GM19043 (cell line): ENCODE measurements around the gene COL25A1.
"Not testable (repeated sequence)": the region's sequence is repeated elsewhere in the genome, so short reads cannot be mapped to it uniquely, and the experiment has no call there.

Experiments used
- ATAC-seq: cut with Tn5 transposase; IDR thresholded peaks from one replicate; pipeline ENCODE4 v1.9.1; 2021; ENCODE audit warnings: low read depth; ENCODE audit not compliant: unreplicated experiment

The COL25A1 gene

DNA sequence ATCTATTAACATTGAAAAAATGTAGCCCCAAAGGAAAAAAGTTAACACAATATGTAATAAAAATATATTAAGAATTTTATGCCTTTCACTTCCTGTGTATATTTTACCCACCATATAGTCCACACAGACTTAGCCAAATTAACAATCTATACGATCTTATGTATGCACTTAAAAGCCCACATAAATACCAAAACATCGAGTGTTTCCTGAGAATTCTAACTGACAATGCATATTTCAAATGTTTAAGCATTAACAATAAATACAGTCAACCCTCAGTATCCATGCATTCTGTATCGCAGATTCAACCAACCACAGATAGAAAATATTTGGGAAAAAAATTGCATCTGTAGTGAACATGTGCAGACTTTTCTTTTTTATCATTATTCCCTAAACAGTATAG is 226.8 kb downstream of the COL25A1 start:
- ATAC-seq, result no peak

DNA sequence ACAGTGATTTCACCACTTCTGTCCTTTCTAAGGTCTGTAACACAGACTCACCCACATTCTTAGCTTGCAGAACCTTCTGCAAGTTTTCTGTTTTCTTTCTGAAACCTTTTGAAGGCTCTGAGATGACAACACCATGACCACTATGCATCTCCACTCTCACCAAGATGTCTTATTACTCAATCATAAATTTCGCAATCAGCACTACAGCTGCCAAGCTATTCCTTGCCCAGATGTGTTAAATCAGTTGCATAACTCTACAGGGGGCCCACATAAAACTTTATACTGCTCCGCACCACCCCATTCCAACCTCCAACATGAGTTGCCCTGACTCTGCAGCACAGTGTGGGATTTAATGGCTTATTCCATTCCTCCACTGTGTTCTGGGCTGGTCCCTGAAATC is 229.9 kb downstream of the COL25A1 start:
- ATAC-seq, result no peak

DNA sequence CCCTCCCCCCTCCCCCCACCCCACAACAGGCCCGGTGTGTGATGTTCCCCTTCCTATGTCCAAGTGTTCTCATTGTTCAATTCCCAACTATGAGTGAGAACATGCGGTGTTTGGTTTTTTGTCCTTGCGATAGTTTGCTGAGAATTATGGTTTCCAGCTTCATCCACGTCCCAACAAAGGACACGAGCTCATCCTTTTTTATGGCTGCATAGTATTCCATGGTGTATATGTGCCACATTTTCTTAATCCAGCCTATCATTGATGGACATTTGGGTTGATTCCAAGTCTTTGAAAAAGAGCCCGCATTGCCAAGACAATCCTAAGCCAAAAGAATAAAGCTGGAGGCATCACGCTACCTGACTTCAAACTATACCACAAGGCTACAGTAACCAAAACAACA is 231.8 kb downstream of the COL25A1 start:
- not testable (repeated sequence) for ATAC-seq

DNA sequence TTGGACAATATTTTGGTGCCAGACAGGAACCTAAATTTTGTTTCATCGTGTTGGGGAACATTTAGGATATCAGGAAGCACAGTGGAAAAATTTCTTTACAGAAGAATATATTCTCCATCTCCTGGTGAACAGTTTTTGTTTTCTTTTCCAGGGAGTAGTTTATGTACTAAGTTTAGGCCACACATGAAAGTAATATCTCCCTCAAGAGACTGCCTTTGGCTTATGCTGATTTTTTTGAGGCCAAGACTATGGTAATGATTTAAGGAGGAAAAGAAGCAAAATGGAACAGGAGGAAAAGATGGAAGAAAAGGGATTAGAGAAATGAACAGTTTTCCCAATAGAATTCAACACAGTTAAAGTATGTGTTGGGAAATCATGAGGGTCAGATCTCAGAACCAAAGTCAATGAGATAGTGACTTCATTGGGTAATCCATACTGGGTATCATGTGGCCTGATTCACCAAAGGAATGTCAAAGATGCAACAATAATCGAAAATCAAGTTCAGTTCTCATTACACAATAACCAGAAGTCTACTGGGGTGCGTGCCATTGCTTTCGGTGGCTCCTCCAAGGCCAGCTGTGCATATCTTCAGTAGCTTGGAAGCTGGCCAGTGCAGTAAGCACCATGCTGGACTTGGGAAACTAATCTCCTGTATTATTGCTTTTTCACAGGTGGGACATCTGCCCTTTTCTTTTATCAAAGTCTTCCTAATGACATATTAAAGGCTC is 234.8 kb downstream of the COL25A1 start:
- no peak for ATAC-seq

DNA sequence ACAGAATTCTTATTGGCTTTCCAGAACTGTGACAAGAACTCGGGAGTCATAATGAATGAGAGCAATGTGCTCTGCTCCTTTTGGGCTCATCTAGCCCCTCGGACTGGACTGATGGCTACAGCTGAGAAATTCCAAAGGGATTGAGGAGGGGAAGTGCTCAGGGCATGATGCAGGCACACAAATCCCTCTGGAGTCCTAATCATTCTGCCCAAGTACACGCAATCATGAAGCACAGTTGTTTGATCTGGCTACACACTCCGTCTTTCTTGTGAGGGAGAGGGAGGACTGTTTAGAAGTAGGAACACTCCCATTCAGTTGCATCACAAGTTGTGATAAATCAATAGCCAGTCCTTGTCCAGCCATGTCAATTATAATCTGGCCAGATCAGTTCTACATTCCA is 237.5 kb downstream of the COL25A1 start:
- ATAC-seq, result no peak

DNA sequence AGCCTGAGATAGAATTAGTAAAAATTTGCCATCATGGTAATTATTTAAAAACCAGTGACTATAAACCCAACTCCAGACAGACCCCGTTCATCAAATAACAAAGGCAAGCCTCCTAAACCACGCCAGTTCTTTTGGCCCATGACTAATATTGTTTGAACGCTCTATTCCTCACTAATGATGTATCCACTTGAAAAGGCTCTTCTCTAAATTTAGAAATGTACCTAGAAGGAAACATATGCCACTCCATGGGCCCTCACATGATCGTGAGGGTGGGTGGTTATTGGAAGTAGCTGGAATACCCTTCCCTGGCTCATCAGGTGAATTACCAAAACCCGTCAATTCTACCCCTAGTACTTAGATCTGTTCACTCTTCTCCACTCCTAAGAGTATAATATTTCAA is 249.2 kb downstream of the COL25A1 start:
- ATAC-seq, result no peak

DNA sequence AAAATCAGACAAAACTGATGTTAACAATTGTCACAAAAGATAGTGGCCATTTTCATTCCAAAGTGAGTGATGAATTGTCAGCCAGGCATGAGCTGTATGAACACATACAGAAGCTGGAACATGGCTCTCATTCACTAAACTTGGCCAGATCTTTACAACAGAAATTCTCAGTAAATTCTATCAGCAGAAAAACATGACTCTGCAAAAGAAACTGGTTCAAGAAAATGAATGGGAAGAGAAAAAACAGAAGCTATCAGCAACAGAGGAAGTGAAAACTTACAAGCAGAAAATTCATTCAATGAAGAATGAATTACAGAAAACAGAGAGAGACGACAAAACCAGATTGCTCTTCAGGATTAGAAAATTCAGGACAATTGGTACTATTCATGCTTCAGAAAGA is 249.6 kb downstream of the COL25A1 start:
- ATAC-seq, result no peak

DNA sequence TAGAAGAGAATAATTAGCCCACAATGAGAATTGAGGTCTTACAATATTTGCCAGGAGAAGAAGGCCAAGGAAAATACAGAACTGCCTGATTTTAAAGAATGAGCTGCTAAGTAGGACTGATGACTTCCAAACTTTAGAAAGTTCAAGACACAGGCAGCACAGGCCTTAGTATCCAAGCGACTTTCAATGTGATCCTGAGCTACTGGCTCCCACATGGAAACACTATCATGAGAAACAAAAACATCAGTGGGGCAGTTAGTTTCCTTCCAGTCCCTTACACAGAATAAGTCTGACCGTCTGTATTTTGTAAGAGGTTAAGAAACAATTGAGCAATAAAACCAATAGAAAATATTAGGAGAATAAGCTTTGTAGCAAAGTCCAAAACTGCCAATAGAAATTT is 251.4 kb downstream of the COL25A1 start:
- ATAC-seq, result no peak

DNA sequence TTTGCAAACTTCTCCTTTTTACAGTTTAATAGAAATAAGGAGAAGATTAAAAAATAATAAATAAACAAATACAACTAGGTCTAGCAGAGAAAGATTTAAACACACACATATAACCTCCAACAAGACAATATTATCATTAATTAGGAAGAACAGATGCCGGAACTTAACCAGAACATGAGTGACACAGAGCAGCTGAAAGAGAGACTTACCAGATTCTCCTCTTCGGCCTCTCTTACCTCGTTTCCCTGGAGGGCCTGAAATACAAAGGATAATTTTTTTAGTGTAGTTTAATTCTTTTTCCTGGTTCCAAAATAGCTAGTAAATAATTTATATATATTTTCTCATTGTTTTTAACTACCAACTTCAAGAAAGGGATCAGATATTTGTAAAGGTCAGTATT is 252.5 kb downstream of the COL25A1 start:
- ATAC-seq, result no peak

DNA sequence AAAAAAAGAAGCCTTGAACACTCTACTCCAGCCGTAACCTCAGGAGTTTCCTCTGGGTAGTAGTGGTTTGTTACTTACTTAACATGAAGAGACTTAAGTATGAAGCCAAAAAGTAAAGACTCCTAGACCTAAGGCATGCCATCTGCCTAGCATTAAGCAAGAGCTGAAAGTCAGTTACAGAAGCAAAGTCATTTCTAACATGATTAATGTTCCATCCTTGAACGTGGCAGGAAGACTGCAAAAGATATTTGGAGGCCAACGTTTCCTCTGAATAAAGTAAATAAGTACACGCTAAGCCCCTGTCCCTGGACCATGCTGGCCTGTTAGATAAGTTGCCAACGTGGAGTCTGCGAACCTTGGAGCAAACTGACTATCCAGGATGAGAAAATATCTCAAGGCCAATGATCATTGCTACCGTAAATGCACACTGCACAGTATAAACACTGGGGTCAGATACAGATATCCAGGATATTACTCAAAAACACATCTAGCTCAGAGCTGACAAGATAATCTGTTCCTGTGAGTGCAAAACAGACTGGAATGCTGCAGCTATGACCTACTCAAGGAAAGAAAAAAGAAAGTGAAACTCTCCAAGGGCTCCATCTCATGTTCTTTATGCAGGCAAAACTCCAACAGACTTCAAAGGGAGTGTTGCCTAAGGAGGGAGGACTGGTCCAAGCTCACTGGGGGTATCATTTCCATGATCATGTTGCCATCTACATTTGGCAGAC is 255.8 kb downstream of the COL25A1 start:
- ATAC-seq, result no peak

DNA sequence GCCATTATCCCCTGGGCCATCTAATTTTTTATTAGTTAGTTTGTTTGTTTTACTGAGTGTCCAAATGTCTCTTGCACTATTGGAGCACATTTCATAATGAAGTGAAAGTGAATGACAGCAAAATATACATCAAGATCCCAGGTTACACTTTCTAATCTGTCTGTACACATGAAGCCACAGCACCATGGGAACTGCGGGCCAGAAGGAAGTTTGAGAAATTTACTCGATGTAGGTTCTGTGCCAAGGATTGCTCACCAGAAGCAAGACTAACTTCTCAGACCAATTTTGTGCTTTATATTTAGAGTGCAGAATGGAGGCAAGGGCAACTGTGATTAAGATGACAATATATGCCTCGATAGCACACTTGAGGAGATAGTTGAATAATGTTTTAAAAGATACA is 258.0 kb downstream of the COL25A1 start:
- no peak for ATAC-seq

DNA sequence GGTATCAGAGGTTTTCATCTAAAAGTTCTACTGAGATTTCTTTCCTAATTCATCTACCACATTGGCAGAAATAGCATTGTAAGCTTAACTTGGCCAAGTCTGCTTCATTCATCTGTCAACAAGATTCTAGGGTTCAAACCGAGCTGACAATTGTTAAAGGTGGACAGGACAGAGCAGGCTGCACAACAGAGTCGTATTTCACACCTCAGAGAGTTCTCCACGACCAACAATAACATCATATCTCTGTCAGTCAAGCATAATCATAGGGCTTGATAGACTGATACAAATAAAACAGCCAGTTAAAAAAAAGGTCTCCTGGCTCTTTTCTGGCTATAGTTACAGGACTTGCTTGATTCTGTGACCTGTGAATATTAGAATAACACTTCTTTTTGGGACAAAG is 259.2 kb downstream of the COL25A1 start:
- no peak for ATAC-seq

DNA sequence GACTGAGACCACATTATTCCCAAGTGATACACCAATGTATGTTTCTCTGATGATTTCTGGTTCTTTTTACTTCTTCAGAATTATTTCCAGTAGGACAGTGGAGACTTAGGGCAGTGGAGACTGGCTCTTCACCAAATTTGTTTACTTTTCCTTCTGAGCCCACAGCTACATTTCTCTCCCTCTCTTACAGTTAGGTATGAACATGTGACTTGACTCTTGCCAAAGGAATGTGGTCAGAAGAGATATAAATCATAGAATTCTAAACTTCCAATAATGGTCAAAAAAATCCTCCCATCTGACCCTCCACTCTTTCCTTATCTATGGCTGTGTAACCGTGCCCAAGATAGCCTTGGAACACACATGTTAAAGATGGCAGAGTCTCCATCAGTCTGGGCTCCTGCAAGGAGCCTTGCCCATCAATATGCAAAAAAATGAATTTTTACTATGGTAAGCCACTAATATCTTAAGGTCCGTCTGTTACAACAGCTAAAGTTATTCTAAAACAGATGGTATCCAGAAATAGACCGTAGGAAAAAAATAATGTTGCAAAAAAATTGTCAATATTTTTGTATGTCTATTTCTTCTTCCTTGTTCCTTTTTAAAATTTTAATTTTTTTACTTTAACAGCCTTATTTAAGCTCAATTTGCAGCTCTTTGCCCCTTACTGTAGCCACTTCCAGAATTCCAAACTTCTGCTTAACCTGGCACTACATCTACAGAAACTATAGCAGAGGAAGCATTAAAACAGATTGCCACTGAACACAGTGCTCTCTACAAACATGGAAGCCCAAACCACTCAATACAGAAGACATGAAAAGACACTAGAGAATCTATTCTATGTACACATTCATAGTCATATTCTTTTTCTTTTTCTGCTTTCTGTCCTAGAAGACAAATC is 260.7 kb downstream of the COL25A1 start:
- no peak for ATAC-seq

DNA sequence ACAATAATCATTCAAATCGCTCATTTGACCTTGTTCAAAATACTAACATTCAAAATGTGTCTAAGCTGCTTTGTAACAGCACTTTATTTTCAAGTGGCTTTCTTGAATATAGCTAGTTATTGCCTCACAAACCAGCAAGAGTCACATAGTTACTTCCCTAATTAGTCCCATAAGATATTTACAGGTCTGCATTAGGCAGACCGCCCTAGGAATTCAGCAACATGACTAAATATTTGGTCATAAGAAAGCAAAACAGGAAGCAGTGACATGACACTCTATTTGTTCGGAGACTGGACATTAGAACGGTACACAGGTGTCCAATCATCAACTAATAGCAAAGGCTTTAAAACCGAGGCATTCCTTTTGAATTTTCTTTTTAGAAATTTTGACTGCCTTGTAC is 262.0 kb downstream of the COL25A1 start:
- no peak for ATAC-seq

DNA sequence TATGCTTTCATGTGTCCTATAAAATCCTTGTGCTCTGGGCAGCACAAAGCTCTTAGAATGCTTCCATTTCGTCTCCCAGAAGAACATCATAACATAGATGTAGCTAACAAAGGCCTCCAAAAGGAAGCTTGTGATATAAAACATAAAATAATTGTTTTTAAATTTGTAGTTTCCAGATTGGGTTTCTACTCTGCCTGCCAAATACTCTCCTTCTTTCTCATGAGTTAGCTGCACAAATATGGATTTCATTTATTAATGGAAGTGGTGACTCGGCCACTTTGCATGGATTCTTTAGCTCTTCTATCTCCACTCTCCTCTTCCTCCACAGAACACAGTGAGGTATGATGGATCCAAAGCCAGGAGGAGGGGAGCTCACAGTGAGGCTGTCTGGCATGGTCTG is 265.4 kb downstream of the COL25A1 start:
- no peak for ATAC-seq

DNA sequence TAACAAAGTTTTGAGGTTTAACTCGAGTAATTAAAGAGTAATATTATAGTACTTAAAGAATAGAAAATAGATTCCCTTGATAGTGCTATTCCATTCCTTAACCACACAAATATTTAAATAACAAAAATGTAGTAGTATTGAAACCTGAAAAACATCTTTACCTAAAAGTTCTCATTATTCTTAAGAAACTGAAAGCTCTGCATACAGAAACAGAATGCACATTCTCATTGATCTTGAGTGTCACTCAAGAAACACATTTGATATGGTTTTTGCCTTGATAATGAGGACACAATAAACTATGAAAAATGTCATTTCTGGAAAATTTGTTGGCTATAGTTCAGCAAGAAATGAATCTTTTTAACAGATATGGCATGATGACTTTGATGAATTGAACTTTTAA is 268.5 kb downstream of the COL25A1 start:
- no peak for ATAC-seq

DNA sequence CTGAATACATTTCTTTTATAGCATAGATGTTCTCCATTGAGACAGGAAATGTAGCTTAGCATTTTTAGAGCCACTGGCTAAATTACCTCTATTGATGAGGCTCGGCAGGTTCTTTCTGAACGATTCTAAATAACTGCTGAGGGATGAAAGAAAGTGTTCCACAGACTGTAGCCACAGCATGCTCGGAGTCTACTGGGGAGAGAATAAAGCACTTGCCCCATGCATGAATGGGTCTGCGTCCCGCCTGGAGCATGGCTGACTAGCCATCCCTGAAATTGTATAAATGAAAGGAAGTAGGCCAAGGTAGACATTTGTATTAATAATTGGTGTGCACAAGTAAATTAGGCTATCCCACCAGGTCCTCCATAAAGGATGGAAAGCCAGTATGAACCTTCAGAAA is 269.8 kb downstream of the COL25A1 start:
- ATAC-seq, result no peak

DNA sequence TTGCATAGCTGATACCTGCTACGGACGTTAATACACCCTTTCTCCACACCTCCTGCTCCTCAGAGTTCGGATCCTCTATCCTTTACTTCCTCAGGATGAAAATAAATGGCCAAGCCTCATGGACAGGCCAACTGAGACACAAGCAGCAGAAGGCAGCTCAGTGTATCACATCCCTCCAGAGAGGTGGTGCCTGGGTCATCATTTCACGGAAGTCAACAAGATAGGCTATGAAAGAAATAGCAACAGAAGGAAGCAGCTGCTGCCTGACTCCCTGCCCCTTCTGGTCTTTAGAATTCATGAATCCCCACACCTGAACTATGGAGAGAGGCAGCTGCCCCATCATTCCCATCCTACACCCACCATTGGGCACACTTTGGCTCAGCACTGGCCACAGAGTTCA is 272.5 kb downstream of the COL25A1 start:
- ATAC-seq, result no peak

DNA sequence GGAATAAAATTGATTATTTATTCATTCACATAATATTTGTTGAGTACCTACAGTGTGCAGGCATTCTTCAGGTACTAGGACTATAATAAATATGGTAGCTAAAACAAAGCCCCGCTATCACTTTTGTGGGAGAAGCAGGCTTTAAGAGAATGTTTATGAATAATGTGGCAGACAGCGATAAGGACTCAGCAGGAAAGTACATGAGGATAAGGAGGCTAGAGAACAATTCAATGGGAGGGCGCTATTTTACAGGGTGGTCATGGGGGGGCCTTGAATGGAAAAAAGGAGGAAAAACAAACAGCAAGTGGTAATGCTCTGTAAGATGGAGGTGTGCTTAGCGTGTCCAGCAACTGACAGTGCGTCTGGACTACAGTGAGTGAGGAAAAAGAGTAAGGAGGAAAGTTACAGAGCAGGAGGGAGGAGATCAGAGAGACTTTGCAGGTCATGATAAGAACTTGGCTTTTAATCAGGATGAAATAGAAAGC is 275.4 kb downstream of the COL25A1 start:
- no peak for ATAC-seq

DNA sequence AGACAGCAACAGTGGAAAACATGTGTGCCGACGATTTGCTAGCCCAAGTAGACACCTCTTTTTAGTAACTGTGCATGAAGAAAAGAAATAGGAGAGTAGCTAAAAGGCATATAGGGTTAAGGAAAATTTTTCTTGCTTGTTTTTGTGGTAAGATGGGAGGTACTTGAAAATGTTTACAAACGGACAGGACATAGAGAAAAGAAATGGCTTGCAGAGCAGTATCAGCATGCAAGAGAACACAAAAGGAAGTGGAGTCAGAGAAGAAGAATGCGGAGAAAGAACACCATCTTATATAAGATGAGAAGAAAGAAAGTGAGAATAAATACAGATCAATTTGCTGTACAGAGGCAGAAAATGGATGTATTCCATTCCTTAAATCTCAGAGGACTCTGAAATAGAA is 275.9 kb downstream of the COL25A1 start:
- ATAC-seq, result no peak

DNA sequence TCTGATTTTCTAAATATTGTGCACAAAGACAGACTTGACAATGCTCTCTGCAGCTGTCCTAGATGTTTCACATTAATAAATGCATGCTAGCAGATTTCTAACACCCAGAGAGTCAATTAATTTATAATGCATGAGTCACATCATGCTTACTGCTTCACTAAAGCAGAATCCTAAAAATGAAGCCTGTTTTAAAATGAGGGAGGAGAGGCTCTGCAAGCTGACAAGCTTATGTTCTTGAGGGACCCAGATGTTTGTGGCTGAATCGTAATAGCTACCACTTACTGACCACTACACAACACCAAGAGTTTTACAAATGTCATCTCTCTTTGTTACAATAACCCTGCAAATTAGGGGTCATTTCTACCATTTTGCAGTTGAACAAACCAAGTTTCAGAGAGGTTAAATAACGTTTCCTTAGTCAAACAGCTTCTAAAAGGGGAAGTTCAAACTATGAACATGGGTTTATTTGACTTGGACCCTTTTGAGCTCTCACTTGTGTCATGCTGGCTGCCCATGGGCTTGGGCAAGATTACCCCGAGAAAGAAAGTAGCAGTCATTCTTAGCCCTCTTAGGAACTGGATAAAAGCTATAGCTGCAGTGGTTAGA is 276.9 kb downstream of the COL25A1 start:
- ATAC-seq, result no peak
